HG03066 (cell line): ENCODE measurements around the gene ADAMTS17.
"Not testable (repeated sequence)": the region's sequence is repeated elsewhere in the genome, so short reads cannot be mapped to it uniquely, and the experiment has no call there.

Source experiments
- ATAC-seq: cut with Tn5 transposase; IDR thresholded peaks from one replicate; pipeline ENCODE4 v1.9.1; 2021; ENCODE audit warnings: low read depth; ENCODE audit not compliant: unreplicated experiment

The ADAMTS17 gene

DNA sequence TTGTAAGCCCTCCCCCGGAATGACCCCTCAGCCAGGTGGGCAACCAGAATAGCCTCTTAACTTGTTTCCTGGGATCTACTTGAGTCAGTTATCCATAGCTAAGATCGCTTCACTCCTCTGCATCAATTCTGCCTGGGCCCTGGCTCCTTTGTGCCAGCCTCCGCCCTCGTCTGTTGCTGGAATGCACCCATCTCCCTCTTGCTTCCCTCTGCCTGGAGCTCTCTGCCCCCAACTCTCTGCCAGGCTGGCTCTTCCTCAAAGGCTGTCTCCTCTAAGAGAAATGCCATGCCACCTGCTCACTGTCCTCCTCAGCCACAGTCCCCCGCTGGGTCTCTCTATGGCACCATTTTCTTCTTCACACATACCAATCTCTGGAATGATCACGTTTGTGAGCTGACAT is 240.8 kb downstream of the ADAMTS17 start:
- ATAC-seq = no peak

GRCh38 chr15:100099976-100100375 is 241.8 kb downstream of the ADAMTS17 start:
- ATAC-seq = no peak

DNA sequence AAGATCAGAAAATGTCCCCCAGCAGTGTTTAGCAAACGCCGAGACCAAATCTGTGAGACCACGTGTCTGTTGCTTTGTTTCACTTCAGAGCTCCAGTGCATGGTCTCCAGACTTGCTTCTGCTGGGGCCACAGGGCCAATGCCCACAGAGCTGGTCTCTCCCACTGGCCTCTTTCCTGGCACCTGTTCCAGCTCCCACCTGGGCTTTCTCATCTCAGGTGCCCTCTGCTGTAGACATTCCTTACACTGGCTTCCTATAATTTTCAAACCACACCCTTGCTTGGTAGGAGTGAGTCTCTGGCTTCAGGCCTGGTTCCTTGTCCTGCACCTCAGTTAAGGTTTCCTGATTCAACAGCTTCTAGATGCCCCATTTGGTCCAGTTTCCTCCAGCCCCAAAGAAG is 243.1 kb downstream of the ADAMTS17 start:
- no peak for ATAC-seq

DNA sequence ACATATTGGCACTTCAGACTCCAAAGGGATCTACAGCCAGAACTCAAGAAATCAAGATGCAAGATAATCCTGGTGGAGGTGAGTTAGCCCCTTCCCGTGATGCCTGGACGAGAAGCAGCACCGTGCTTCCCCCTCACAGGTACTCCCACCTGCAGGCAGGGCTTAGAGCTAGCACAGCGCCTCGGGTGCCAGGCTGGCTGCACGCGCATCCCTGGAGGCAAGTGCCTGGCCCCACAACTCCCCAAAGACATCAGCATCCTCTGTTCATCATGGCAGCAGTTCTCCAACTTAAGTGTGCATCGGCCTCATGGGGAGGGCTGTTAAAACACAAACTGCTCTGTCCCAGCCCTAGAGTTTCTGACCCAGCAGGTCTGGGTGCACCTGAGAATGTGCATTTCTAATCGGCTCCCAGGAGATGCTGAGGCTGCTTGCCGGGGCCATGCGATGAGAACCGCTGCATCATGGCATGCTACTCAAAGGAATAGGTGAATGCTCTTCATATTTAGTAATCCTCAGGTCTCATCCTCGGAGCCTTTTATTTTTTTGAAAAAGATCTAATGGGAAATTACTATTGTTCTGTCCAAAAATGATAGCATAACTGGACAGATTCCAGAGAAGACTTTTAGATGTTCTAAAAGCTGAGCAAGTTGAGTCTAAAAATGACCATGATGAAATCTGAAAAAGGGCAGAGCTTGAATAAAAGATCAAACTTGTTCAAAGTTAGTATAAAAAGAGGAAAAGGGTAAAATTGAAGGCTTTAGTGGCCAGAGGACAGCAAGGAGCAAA is 244.2 kb downstream of the ADAMTS17 start:
- no peak for ATAC-seq

DNA sequence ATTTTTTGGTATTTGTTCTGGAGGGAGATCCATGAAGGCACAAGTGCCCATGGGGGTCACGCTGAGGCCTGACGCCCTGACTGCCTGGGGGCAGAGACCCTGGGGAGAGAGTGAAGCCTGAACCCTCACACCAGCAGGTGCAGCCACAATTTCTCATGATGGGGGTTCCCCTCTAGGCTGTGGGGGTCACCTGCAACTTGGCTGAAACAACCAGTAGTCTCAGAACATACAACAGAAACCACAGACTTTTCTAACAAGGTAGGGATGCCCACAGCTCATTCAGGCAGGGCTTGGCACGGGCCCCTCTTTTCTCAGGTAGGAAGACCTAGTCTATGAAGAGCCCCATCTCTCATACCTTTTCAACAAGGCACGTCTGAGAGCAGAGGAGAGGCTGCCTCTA is 245.1 kb downstream of the ADAMTS17 start:
- ATAC-seq = no peak

- no peak for ATAC-seq
Measured at GRCh38 chr15:100096248-100096600, 245.6 kb downstream of the ADAMTS17 start.

GRCh38 chr15:100095541-100096247 is 246.1 kb downstream of the ADAMTS17 start:
- no peak for ATAC-seq

GRCh38 chr15:100094127-100094510 is 247.7 kb downstream of the ADAMTS17 start:
- no peak for ATAC-seq

- ATAC-seq = no peak
Measured at GRCh38 chr15:100093211-100094126, 248.3 kb downstream of the ADAMTS17 start.

DNA sequence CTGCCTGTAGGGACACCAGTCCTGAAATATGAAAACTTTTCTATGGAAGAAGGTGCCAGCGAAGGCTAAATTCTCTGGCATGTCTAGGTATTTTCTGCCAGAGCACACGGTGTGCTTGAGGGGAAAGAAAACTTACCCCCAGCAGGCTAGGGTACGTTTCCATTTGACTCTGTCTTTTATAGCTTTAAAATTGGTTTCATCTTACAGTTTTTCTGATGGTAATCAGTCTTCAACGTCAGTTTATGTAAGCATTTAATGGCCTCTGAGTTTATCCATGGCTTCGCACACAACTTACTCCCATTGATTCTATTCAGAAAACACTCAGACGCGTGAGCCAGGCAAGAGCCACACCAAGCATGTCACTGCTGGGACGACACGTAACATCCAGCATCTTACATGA is 249.7 kb downstream of the ADAMTS17 start:
- ATAC-seq = no peak

DNA sequence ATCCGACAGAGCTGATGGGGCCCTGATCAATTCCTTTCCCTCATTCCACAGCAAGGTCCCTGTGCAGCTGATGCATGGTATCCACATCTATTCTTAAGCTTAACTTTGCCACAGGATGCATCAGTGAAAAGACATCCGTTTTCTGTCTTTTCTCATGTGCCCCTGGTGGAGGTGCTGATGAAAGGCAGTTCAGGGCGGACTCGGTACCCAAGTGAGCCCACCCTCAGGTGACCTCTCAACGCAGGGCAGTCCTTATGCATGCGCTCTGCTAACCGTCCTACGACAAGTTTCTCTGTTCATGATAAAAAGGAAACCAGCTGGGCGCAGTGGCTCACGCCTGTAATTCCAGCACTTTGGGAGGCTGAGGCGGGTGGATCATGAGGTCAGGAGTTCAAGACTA is 251.4 kb downstream of the ADAMTS17 start:
- no peak for ATAC-seq

- ATAC-seq = not testable (repeated sequence)
Measured at GRCh38 chr15:100084042-100084821, 257.5 kb downstream of the ADAMTS17 start.

DNA sequence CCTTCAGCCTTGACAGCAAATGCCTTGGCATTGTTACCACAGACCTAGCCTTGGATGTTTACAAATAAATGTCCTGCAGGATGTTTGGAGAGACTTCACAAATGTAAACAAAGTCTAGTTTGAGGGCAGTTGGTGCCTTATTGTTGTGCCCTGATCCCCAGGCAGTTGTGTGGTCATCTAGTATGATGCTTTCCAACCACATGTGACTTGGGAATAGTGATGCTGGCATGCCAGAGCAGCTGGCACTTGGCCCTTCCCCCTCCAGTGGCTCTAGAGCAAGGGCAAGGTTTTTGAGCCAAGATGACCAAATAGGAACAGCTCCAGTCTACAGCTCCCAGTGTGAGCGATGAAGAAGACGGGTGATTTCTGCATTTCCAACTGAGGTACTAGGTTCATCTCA is 258.2 kb downstream of the ADAMTS17 start:
- no peak for ATAC-seq

- no peak for ATAC-seq
Measured at GRCh38 chr15:100082761-100083402, 258.9 kb downstream of the ADAMTS17 start.

- no peak for ATAC-seq
Measured at GRCh38 chr15:100081454-100081853, 260.3 kb downstream of the ADAMTS17 start.

DNA sequence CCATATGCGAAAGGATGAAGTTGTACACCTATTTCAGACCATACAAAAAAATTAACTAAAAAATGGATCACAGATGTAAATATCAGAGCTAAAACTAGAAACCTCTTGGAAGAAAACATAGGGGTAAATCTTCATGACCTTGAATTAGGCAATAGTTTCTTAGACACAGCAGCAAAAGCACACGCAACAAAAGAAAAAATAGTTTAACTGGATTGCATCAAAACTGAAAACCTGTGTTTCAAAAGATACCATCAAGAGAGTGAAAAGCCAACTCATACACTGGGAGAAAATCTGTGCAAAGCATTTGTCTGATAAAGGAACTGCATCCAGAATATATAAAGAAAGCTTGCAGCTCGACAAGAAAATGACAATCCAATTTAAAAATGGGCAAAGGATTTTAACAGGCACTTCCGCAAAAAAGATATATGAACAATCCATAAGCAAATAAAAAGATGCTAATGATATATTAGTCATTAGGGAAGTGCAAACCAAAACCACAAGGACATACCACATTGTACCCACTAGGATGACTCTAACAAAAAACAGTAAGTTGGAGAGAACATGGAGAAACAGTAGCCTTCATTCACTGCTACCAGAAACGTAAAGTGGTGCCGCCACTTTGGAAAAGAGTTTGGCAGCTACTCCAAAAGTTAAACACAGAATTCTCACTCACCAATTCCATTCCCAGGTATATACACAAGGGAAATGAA is 263.1 kb downstream of the ADAMTS17 start:
- ATAC-seq = no peak

GRCh38 chr15:100075229-100075628 is 266.5 kb downstream of the ADAMTS17 start:
- ATAC-seq = no peak

- no peak for ATAC-seq
Measured at GRCh38 chr15:100073982-100074381, 267.8 kb downstream of the ADAMTS17 start.
